UCSD-AML1 (cell line): ENCODE measurements around the gene CRIP1.

ENCODE experiments used
- DNase-seq: peaks from one replicate; lab custom pipeline; 2025; ENCODE audit not compliant: unreplicated experiment; lab: John Stamatoyannopoulos, UW

CRIP1 gene

GRCh38 chr14:105450864-105451720 lies 35.6 kb upstream of the CRIP1 start:
- no peak for DNase-seq

GRCh38 chr14:105452963-105453362 lies 33.7 kb upstream of the CRIP1 start:
- no peak for DNase-seq

- no peak for DNase-seq
These were observed 32.8 kb upstream of the CRIP1 start for GRCh38 chr14:105453847-105454246.

GRCh38 chr14:105455086-105455640 lies 31.5 kb upstream of the CRIP1 start:
- no peak for DNase-seq

GRCh38 chr14:105455766-105456660 lies 30.7 kb upstream of the CRIP1 start:
- DNase-seq, result no peak

- DNase-seq, result no peak
These were observed 29.7 kb upstream of the CRIP1 start for GRCh38 chr14:105456736-105457617.

DNA sequence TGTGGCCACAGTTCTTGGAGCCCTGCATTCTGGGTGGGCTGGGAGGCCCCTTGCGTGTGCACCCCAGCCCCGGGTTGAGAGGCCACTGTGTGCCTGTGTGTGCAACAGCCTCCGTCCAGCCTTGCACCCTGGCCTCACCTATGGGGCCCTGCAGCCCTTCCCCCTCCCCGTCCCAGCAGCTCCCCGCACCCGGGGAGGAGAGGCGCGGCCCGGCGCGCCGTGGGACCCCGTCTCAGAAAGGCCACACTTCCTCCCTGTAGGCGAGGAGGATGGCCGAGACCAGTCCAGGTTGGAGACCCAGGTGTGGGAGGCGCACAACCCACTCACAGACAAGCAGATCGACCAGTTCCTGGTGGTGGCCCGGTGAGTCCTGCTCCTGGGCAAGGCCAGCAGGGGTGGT lies 28.7 kb upstream of the CRIP1 start:
- DNase-seq, result no peak

DNA sequence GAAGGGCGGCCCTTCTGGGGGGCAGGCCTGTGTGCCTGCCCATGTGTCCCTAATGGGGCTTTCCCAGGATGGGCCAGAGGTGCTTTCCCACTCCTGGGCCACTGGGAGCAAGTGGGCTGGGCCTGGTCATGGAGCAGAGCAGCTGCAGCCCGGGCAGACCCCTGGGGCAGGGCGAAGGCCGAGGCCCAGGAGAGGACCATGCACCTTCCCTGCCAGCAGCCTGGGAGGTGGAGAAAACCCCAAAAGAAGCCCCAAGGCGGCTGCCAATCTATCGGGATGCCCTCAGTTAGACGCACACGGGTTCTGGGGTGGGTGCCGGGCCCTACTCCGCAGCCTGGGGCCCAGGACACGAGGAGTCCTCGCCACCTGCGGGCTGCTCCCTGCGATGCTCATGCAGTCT lies 28.1 kb upstream of the CRIP1 start:
- DNase-seq, result no peak

DNA sequence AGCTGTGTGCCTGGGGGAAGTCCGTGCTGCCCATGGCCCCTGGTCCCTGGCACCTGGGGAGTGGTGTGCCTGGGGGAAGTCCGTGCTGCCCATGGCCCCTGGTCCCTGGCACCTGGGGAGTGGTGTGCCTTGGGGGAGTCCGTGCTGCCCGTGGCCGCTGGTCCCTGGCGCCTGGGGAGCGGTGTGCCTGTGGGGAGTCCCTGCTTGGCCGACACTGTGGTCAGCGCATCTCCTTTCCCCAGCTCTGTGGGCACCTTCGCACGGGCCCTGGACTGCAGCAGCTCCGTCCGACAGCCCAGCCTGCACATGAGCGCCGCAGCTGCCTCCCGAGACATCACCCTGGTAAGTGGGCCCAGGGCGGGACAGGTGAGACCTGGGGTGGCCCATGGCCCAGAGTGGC lies 26.6 kb upstream of the CRIP1 start:
- DNase-seq, result no peak

- no peak for DNase-seq
These were observed 26.1 kb upstream of the CRIP1 start for GRCh38 chr14:105460616-105461015.

- no peak for DNase-seq
These were observed 24.8 kb upstream of the CRIP1 start for GRCh38 chr14:105461903-105462302.

DNA sequence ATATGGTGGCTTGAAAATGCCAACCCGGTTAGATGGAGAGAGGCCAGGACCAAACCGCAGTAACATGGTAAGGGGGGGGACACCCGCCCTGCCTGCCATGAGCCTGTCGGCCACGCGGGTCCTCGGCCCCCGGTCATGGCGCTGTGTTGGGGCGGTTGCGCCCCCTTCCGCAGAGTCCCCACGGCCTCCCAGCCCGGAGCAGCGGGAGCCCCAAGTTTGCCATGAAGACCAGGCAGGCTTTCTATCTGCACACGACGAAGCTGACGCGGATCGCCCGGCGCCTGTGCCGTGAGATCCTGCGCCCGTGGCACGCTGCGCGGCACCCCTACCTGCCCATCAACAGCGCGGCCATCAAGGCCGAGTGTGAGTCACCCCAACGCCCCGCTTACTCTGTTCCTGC lies 22.2 kb upstream of the CRIP1 start:
- DNase-seq, result no peak

GRCh38 chr14:105465209-105466031 lies 21.3 kb upstream of the CRIP1 start:
- DNase-seq, result no peak

DNA sequence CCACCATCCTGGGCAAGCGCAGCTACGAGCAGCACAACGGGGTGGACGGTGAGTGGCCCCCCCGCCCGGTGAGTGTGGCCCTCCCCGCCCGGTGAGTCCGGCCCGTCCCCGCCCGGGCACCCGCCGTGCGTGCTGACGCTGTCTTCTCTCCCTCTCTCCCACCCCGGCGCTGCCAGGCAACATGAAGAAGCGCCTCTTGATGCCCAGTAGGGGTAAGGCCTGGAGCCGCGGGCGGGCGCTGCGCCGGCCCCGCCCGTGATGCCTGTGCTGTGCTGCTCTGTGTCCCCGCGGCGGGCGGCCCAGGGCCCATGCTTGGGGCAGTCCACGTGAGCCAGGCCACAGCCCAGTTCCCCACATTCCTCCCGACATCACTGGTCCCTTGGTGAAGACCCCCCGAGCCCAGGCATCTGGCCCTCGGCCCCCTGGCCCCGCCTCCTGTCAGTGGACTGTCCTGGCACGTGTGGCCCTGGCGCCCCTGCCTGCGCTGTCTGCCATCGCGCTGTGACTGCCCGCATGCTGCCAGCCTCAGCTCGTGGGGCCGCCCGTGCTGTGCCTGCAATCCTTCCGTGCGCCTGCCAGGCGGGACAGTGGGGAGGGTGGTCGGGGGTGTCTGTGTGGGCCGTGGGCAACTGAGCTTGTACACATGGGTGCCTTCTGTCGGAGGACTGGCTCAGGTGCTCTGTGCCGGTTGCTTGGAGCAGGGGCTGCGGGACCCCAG lies 20.0 kb upstream of the CRIP1 start:
- DNase-seq, result no peak

DNA sequence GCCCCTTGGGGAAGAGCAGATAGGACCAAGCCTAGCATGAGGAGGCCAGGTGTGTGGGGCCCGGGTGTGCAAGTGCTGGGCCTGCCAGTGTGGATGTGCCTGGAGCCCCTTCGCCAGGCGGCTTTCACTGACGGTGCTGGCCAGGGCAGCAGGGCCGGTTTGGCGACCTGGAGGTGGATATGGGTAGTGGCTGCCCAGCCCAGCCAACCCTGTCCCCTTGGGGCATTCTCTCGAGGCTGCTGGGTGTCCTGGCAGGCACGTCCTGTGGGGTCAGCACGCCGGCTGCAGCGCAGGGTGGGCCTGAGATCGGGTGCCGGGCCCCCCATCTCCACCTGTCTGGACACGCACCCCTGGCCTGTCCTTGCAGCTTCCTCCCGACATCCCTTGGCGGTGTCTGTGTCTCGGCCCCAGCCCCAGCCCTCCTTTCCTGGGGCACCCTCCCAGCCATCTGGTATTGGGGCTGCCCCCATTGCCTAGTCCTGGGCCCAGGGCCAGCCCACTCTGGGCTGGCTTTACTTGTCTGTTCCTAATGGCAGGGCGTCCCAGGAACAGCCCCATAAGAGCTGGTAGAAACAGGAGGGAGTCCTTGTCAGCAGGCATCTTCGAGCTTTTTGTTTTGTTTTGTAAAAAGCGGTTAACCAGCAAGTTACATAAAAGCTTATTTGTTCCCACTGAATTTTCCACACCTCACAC lies 19.3 kb upstream of the CRIP1 start:
- DNase-seq, result no peak

- no peak for DNase-seq
These were observed 18.7 kb upstream of the CRIP1 start for GRCh38 chr14:105467942-105468471.

DNA sequence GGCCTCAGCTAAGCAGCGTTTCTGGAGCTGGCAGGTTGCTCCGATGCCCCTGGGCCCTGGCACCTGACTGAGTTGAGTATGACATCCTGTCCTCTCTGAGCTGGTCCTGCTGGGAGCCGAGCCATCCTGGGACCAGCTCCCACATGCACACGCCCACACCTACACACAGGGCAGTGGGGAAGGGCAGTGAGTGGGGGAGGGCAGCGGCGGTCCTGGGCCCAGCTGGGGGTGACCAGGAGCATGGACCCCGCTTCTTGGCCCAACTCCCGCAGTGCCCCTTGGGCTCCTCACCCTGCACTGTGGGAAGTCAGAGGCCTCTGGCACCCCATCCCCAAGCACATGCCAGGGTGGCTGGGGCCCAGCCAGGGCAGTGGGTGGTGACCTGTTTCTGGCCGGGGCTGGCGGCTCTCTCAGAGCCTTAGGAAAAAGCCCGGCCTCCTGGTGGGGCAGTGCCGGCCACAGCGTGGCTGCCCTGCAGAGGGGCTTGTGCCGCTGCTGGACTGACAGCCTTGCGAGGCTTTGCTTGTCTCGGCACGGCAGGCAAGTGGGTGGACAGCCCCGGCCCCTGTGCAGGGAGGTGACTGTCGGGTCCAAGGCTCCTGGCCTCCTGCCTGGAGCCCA lies 18.0 kb upstream of the CRIP1 start:
- no peak for DNase-seq
